Cortex of kidney (tissue), 1 donor: Measurements from ENCODE around the gene EXOC4.

ENCODE experiments used
- DNase-seq: peaks from one replicate; lab custom pipeline; 2025; lab: John Stamatoyannopoulos, UW

The EXOC4 gene

DNA sequence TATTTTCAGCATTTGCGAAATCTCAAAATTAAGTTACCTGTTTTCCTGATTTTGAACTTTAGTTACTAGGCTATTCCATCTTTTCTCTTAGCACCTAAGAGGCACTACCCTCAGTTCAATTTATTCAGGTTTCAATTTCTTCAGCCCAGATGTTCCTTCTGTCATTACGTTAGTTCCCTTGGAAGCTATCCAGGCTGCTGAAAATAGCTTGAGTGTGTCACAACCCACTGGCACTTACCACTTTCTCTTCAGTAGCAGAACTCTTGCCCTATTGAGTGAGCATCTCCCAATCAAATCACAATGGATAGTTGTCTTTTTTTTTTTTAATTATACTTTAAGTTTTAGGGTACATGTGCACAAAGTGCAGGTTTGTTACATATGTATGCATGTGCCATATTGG is 541.6 kb downstream of the EXOC4 start:
- DNase-seq: no peak

DNA sequence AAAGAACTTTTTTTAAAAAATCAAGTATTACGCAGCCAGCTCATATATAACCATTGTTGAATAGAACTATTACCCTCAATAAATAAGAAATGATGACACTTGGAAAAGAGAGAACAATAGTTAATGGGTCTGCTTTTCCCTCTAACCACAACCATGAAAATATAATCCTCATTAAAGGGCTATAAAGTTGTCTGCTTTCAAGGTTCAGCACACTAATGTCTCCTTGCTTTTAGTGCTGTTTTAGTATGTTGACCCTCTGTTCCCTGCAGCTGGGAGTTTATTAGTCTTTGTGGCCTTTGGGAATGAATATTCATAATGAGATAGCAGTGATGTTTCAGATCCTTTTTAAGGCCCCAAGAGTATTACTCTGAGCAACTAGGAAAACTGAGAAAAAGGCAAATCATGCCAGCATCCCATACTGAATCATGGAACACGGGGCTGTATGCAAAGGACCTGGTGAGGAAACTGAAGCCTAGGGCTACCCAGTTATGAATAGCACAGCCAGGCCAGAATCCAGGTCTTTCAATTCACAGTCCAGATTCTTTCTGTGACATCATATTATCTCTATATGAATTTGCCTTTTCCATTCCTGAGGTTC is 542.3 kb downstream of the EXOC4 start:
- DNase-seq: no peak

DNA sequence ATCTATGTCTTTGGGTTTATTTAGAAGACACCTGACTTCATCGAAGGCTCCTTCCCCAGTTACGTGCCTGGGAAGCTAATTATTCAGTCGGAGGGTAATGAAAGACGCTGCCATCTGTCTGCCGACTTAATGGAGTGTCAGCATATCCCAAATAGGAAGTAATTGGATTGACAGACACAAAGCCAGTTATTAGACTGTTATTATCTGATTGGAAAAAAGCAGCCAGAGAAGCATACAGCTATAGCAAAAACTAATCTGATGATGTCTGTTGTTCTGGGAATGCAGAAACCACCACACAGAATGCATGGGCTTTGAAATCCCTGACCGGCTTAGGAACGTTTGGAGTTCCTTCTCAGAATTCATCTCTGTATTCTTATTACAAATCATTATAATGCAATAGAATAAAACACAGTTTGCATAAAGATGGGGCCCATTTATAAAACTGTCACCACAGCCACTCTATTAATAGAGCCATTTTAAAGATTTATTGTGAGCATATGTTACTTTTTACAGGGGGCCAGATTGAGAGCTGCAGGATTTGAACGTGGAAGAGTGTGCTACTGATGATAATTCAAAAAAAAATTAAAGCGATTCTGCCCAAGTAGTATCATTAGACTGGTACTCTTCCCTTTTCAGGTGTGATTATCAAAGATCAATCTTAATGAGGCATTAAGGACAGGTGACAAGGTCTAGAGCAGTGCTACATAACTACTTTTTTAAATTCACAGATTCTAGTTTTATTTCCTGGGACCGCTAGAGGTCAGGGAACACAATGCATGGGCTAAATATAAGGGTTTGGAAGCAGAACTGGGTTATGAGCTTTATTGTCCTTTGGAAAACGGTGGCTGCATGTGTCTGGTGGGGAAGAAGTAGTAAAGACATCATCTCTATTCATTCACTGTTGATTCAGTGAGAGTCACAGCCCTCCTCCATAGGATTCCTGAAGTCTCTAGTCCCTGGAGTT is 544.2 kb downstream of the EXOC4 start:
- no peak for DNase-seq

DNA sequence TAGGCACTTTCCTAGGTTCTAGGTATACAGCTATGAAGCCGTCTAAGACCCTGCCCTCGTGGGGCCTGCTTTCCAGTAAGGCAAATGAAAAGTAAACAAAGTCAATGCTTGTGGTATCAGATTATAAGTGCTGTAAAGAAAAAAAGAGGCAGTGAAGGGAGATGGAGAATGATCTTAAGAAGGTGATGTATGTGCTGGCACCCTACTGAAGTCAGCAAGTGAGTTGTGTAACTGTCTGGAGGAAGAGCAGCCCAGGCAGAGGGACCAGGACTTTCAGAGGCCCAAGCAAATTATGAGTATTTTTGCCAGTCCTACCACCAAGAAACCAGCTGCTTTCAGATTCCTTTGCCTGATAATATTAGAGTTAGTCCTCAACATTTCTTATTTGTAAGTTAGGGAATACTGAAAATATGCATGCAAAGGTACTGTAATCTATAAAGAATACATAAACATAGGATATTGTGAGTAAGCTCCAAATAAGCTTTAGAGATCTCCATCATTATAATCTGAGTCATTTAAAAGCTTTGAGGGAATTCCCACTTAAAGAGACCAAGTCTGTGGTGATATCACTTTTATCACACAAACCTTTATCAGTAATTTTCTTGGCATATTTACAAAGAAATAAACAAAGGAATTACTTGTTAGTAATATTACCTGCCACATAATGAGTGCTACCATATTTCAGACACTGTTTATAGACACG is 545.1 kb downstream of the EXOC4 start:
- no peak for DNase-seq

DNA sequence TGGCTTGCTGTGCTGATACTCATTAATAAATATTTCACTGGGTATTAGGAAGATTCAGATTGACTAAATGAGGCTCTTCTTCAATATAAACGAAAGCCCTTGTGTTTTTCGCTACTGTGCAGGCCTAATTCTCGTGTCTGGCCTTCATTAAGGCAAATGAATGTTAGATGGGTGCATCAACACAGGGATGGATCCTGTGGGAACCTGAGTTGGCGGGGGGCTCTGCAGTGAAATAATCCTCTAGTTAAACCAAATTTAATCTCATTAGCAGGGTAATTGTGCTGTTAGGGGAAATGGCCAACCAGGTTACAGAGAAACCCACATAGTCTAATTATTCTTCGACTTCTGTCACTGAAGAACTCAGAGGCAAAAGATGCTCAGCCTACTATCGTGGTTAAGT is 548.5 kb downstream of the EXOC4 start:
- DNase-seq: no peak

DNA sequence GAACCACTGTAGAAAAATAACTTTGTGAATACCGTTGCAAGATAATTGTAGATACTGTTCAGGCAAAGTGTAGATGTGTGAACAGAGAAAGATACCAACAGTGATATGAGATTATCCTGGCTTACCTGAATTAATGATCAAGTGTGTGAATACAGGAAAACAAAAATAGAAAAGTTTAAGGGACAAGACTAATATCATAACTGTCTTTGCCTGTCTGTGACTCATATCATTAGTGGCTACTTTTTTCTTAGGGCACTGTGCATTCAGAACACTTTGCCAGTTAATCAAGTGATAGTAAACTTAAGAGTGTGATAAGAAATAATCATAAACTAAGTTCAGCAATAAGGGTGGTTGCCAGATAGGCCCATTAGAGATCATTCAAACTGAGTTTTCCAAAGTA is 551.2 kb downstream of the EXOC4 start:
- DNase-seq: no peak

DNA sequence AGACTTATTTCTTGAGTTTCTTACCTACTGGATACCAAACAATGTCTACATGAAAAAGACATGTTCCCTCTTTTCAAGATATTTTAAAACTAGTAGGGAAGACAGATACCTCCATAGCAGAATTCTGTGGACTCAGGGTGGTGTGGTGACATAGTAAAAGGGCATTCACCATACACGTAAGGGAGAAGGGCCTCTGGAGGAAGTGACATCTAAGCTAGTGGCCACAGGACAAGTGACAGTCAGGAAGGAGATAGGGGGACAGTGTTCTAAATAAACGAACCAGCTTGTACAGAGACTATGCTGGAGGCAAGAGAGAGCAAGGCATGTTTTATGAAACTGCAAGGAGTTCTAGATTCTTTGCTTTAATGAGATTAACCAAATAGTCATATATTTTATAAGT is 552.5 kb downstream of the EXOC4 start:
- no peak for DNase-seq

DNA sequence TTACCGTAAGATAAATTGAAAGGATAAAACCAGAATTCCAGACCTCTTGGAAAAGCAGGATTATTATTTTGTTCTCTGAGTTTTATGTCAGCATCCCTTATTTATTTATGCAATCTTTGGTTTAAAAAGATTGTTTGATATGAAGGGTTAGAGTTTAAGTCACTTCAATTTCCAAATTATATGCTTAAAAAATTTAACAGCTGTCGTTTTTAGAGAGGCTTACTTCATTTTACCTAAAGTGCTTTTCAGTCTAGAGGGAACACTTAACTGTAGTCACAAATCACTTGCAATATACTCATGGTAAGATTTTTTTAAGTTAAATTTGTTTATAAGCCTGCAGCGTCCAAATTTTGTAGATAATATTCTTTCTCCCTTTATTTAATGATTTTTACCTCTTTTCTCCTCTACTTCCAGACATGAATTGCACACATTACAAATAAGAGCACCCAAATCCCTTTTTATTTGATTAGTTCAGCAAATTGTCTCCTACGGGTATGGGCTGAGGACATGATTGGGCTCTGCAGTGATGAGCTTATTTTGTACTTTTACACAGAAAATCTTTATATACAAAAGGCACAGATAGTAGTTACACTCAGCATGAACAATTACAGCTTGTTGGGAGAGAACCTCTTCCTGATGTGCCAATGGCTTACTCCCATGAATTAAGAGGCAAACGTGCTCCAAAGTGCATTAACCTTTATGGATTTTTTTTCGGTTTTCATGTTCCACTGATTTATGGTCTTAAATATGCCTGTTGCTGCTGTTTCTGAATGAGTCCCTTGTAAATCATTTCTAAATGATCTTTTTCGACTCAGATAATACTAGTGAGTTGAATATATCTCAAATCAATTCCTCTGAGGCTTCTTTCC is 555.0 kb downstream of the EXOC4 start:
- DNase-seq: no peak

DNA sequence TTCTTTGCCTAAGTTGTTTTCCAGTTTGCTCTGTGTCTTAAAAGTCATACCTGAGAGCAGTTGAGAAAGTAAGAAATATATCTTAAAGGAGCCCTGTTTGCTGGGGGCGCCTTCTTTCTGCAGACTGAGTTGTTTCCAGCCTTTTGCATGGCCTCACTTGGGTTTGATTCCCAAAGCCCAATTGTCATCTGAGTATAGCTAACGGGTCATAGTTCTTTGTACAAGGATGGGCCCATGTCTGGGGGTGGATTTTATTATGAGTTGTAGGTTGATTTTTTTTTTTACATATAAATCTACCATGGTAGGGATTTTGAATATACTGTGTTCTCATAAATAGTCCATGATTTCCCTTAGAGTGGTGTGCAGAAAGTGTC is 555.6 kb downstream of the EXOC4 start:
- no peak for DNase-seq

DNA sequence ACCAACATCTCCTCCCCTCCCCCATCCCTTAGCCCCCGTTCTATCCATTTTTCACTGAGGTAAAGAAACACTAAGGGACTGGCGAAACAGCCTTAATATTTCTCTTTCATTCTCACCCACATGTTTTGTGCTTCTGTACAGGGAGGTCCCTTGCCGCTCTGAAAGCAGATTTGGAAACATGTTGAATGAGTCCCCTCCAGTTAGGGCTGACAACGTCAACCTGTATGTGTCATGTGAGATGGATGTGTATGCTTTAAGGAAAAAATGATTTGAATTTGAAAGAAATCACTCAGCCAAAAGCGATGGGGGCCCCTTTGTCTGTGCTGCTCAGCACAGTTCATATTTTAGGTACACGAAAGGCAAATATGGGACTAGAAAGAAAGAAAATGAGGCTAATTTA is 560.0 kb downstream of the EXOC4 start:
- no peak for DNase-seq

DNA sequence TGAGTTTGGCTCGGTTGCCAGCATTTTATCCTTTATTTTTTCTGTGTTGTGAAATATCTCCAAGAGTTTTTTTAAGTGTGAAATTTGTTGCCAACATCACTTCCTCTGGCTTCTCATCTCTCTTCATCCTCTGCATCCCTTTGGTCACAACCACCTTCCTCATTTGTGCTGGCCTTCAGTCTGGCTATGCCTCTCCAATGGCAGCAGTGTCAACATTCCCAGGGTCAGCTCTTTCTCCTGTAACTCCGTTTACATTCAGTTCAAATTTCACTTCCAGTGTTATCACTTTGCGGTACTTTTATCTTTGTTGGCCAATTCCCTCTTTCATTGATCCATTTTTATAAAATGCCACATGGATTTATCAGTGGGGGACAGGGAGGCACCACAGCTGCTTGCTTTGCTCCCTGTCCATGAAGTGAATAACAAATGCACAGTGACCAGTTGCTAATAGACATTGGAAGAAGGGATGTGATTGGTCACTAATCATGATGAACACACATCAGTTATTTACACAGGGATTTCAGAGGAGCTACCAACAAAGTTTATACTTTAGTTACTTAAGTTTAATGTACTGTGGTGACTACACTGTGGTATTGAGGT is 562.8 kb downstream of the EXOC4 start:
- DNase-seq: no peak

DNA sequence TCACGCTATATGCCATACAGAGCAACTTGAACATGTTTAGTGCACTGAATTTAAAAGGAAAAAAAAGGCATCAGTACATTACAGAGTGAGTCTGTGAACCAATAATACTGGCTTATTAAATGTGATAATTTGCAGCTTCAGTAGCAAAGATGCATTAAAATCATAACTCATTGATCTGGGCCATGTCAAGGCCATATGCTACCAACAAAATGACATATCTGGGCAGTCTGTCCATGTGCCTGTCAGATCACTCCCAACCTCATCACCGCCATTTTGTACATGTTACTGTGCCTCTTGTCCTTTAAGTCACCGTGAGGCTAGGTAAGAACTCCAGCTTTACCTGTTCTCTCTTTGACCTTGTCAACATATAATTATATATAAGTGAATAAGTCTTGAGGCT is 566.8 kb downstream of the EXOC4 start:
- DNase-seq: no peak

DNA sequence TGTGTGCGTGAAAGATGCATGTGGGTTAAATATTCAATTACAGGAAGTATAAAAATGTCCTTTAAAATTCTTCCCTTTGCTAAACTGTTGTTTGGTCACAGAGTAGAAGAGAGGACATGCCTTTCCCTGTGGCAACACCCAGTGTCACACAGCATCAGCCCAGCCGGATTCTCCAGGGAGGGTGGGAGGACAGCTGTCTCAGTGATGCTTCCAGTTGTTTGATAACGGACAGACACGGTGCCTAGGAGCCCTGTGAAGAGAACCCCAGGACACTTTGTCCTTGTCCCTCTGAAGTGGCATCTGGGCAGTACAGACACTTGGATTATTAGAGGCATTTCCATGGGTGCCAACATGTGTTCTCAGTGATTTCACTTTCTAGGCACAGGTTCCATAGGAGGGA is 567.7 kb downstream of the EXOC4 start:
- DNase-seq: no peak

DNA sequence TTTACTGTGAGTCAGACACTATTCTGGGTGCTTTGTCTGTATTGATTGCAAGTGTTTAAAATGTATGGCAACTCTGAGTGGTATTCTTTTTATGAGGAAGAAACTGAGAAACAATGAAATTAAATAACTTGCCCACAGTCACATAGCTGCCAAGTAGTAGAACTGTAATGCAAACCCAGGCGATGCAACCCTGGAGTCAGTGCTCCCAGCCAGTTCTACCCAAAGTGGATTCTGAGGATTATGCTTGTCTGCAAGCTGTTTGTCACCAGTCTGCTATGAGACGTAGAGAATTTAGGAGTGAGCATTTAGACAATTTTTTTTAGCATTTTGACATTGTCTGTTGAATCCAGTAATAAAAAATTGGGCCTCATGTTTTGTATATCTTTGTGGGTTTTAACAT is 568.3 kb downstream of the EXOC4 start:
- no peak for DNase-seq

DNA sequence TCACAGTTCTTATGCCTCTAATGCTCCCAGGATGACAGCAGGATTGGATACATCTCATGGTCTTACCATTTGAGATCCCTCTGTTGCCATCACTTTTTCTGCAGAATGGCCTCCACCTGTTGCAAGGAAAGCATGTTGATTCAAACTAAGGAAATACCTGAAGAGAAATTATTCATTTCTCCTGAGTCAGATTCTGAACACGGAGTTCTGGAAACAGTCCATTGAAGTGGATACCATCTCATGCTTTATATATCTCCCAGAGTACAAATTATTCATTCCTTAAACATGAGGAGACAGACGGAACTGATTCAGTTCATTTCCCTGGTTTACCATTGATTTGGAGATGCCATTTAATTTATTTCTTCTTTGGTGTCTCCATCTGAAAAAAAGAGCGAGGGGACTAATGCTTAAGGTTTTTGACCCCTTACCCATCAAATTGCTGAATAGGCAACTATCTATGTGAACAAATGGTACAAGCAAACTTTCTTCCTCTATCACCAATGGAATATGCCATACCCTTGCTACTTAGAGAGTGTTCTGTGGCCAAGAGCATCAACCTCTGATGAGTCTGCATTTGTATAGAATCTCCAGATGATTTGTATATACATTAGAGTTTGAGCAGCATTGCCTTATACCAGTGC is 569.2 kb downstream of the EXOC4 start:
- DNase-seq: no peak

DNA sequence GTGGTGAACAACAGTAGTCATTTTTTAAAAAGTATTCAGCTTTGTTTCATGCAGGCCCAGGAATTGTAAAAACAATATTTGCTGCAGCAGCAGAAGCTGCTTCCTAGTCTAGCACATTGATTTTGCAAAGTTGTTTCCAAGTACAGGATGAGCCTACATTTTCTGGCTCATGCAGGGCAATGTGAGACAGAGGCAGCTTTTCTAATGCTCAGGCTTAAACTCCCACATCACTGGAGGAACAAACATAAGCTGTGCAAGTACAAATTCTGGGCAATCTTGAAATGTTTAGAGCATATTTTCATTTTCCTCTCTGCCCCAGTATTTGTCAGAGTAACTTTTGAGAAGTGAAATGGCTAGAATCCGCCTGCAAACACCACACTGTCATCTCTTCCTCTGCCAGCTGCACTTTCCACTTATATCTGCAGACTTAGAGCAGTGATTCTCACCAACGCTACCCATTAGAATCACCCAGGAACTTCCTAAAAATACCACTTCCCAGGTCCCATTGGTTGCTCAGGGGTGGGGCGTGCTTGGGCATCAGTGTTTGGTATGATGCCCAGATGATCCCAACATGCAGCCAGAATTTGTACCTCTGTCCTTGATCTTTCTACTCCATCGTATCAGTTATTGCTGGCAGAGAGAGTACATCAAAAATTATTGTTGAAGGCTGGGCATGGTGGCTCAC is 570.1 kb downstream of the EXOC4 start:
- no peak for DNase-seq

DNA sequence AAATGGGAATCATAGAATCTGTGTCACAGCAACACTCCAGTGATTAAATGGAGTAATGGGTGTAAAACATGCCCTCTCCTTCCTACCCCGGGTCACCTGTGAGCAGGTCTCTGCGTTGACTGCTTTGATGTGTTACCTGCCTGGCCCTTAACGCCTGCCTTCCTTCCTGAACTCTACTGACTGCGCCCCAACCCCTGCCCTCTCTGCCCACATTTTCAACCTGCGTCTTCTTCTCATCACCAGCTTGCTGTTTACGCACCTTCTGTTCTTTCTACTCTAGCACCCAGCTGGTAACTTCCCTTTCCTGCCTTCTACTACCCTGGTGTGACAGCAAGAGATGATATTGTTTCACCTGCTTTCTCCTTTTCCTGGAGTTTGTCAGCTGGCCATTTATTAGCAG is 571.3 kb downstream of the EXOC4 start:
- no peak for DNase-seq

DNA sequence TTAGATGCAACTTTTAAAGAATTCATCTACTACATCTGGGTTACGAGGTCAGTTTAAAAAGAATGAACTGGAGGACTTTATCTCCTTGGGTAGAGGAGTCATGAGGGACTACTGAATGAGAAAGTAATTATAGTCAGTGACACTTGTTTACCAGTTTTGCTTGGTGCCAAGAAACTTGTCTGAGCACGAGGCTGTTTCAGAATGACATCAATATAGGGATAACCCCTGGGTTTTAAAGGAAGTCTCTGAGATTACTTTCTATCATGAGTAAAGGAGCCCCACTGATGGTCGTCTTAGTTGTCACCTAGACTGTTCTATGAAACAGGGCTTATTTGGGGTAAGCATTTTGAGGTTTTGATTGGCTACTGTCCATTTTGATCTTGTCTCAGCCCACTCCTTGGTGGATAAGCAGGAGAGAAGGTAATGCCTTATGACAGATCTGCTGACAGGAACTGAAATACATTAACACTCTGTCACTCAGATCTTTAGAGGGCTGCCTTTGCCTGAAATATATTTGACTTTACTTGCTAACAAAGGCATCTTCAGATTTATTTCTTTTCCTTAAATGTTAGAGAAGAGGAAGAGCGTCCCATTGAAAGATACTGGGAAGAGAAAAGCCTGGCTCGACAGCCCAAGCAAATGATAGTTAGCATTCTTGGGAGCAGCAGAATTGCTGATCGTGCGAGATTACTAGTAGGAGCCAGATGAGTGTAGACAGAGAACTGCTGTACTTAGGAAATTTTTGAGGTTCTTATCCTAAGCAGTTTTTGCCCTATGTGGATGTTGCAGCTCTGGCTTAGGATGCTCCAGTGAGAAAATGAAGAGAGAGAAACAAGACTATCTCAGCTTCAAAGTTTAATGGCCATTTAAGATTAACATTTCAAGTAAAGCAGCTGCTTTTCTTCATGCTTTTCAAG is 575.1 kb downstream of the EXOC4 start:
- no peak for DNase-seq

DNA sequence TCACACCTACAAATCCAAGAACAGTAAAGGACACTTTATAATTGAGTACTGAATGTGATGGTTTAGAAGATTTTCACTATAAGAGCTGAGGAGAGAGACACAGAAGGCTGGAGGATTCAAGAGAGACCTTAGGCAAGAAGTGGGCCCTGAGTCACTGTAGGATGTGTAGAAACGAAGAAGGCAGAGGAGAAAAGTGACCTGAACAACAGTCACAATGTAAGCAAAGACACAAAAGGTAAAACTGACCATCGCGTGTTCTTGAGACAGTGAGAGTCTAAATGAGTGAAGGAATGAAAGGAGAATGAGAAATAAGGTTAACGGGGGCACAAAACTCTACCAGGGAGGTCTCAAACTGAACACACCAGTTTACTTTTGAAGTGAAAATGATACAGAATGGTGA is 576.0 kb downstream of the EXOC4 start:
- no peak for DNase-seq
